SIG-M5 treated with dmso at 0.1 percent for 504 hours (cell line): ENCODE data around the gene CACNA1C.
"Not testable (repeated sequence)": the region's sequence is repeated elsewhere in the genome, so short reads cannot be mapped to it uniquely, and the experiment has no call there.

Experiments used
- DNase-seq: peaks from one replicate; lab custom pipeline; 2025; ENCODE audit not compliant: unreplicated experiment; lab: John Stamatoyannopoulos, UW

The CACNA1C gene

DNA sequence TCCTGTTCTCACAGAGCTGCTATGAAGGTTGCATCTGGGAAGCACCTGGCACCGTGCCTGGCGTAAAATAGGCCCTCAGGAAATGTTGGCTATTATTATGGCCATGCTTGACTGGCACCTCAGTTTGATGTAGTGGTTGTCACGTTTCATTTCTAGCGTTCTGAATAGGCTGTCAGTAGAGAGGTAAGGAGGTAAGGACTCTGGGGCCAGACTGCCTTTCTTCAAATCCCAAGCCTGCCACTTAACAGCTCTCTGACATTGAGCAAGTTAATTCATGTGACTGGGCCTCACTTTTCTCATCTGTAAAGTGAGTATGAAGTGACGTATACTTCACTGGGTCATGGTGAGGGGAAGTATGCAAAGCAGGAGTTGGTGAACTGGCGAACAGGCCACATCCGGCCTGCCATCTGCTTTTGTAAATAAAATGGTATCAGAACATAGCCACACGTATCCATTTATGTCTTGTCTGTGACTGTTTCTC lies 196.2 kb downstream of the CACNA1C start:
- no peak for DNase-seq

DNA sequence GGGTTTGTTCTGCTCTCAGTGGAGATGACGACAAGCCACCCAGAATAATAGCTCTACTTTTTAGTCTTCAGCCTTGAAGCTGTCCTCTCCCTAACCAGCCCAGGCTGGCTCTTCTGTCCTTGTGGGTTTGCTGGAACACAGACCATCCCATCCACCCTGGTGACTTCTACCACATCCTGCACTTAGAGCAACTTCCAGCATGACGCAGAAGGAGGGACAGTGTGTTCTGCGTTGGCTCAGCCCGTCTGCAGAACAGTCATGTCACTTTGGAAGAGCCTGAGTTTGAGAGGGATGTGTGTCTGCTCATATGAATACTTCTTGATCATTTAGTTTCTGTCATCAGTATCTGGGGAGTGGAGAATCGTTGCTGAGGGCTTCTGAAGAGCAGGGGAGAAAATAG lies 198.0 kb downstream of the CACNA1C start:
- DNase-seq: no peak

DNA sequence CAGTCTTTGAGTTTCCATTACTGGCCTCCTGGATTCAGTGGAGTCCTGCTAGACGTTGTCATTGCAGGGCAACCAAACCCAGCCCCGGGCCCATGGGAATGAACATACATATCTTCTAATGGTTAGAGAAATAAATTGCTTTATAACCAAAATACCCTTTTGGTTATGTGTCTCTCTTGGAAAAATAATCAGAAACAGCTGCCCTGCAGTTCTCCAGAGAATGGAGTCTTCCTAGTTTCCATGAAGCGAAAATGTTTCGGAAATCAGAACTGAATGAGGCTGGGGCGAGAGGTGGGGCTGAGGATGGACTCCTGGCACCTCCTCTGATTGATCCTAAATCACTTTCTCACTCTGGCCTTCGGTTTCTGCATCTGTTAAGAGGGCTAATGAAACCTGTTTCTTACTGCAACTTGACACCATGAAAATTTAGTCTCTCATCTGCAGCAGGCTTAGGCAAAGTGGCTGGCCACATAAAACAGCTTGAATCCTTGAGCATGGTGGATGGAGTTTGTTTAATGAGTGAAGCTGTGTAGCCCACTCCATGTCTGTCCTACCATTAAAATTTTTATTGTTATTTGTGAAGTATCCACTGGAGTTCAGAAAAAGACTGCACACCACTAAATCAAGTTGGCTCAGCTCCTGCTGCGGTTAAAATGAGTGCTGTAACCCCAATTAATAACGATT lies 198.9 kb downstream of the CACNA1C start:
- no peak for DNase-seq

DNA sequence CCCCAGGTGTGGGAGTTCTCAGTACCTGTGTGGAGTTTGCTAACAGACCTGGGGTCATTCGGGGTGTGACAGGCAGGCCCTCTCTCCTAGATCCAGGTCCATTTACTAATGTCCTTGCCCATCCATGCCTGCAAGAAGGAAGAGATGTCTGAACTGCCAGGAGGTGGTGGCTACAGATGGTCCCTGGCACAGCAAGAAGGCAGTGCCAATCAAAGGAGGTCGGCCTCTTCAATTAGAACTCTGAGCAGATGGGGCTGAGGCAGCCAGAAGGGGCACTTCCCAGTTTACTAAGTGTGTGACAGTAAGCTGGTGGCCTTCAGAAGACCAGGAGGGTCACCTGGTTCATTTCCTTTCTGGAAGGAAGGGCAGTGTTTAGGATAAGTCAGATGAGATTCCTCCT lies 202.5 kb downstream of the CACNA1C start:
- no peak for DNase-seq

DNA sequence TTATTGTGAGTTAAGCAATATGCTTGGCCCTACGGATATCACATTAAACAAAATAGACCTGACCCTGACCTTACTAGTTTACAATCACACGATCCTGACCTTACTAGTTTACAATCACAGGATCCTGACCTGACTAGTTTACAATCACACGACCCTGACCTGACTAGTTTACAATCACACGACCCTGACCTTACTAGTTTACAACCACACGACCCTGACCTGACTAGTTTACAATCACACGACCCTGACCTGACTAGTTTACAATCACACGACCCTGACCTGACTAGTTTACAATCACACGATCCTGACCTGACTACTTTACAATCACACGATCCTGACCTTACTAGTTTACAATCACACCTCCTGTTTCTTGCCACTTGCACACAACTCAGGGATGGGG lies 202.9 kb downstream of the CACNA1C start:
- not testable (repeated sequence) for DNase-seq

DNA sequence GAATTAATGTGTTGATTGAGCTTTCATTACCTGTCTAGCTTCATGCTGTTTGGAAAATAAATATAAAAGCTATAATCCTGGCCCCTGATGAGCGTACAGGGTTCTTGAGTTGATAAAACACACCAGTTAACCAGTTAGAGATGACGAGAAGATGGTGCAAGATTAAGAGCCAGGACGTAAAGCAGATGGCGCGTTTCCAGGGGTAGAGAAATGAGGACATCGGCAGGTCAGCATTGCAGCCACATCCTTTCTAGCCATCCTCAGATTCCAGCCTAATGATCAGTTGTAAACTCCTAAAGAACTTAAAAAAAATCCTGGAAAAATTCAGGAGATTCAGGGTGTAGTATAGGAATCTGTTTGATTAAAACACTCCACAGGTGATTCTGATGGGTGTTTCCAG lies 203.7 kb downstream of the CACNA1C start:
- no peak for DNase-seq

DNA sequence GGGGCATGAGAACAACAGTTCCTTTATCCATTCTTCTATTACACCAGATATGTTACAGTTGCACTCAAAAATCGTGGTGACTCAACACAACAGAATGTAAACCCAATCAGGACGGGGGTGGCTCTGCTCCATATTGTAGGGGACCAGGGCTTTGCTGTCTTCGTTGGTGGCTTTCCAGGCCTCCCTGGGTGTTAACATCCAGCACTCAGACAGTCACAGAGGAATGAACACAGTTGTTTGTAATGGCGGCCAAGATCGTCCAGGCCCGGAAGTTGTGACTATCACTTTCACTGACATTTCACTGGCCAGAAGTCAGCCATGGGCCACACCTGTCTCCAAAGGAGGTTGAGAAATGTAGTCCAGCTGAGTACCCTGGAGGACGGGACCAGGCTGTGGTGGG lies 204.1 kb downstream of the CACNA1C start:
- DNase-seq: no peak

DNA sequence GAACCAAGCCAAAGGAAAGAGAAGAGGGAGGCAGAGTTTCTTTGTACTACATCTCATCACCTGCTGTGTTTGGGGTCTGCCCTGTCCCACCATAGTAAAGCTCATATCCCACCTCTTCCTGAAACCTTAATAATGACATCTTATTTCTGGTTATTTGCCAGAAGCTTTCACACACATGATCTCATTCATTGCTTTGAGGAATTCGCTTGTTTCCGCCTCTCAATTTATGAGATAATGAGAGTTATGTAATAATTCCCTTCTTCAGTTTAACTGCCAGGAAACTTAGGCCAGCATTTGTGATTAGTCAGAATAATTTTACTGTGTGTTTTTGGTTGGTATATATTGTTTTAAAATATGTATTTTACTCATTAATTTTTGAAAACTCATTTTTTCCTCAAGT lies 205.2 kb downstream of the CACNA1C start:
- no peak for DNase-seq

DNA sequence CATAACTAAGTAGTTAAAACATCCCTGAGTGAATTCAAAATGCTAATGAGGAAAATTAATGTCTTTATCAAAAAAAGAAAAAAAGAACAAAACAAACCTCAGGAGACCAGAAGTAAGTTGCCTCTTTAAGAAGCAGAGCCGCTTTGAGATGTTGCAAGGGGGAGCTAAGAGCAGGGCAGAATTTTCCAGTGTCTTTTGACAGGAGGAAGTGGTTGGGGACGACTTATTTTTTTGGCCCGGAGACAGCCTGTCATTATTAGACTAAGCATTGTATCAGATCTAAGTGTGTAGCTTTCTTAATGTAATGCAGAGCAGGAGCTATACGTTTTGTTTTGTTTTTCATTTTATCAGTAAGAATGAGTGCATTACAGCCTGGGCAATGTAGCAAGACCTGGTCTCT lies 206.6 kb downstream of the CACNA1C start:
- peak; percentile 88 for DNase-seq

DNA sequence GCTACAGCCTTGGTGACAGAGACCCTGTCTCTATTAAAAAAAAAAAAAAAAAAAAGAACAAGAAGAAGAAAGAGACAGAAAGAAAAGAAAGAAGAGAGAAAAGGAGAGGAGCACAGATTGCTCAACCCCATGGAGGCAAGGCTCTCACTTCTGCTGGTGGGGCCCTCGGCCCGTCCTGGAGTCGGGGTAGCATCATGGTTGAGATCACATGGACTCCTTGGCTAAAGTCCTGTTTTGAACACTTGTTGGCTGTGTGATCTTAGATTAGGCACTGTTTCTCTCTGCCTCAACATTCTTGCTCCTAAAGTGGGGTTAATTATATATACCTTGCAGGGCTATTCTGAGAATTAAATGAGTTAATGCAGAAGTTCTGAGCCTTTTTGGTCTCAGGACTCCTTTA lies 207.7 kb downstream of the CACNA1C start:
- peak; percentile 18 for DNase-seq

DNA sequence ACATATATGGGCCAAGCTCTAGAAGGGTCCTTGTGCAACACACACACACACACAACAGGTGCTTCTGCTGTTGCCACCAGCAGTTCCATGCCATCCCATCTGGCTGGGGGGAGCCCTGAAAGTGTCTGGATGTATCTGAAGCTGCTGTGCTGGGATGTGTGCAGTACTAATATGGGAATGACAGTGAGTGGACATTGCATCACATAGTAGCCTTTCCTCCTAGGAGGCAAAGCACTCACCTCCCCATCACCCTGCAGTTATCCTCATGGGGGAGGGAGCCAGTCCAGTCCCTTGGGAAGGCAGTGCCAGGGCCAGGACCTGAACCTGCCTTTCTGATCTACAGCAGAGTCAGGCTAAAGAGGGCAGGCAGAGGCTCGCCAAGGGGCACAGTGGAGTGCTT lies 208.9 kb downstream of the CACNA1C start:
- no peak for DNase-seq

DNA sequence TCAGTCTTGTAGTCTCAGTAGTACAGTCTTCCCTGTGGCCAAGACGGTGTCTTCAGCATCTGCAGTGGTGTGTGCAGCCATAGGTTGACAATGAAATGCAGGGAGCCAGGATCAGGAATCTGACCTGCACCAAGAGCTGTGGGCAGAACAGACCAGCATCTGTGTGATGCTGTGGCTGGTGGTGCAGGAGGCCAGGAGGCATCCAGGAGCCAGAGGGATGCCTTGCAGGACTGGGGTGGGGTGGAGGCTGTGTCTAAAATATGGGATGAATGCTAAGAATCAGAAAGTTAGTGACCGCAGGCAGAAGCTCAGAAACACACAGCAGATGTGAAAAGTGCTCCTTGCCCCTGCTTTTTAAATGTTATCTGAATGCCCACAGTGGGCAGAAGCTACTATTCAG lies 209.7 kb downstream of the CACNA1C start:
- no peak for DNase-seq

DNA sequence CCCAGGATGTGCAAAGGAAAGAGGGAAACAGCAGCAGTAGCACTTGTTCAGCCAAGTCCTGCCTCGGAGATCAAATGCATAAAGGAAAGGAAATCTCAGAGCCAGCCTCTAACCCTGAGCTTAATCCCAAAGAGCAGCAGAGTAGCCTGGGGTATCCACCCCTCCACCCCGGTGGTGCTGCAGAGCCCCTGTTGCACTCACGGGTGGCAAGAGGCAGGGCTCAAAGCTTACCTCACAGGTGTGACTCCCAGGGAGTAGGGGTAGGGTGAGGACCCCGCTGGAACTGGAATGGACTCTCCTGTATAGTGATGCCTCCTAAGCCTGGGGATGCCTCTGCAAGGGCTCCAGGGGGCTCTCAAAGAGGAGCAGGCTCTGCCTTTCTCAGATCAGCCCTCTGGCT lies 211.1 kb downstream of the CACNA1C start:
- no peak for DNase-seq

DNA sequence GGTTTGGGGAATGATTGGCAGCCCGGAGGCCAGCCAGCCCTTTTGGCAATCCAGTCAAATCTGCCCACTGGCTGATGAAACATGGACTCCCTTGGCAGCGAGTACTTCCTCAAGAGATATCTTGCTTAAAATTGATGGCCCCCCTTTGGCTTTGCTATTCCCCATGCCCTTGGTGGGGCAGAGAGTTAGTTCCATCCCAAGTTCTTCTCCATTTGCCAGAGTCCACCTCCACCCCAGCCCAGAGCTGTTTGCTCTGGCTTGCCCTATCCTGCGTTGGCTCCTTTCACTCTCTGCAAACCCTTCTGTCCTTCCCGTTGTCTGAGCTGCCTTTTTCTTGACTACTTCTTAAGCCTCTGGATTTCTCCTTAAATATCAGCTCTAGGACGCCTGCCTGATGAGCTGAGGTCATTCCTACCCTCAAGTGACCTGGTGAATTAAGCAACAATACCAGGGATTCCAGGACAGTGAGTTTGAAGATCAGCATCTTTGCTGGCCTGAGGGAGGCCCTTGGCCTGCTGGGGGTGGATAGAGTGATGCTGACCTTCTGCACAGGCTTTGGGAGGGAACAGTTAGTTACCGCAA lies 212.0 kb downstream of the CACNA1C start:
- DNase-seq: no peak

DNA sequence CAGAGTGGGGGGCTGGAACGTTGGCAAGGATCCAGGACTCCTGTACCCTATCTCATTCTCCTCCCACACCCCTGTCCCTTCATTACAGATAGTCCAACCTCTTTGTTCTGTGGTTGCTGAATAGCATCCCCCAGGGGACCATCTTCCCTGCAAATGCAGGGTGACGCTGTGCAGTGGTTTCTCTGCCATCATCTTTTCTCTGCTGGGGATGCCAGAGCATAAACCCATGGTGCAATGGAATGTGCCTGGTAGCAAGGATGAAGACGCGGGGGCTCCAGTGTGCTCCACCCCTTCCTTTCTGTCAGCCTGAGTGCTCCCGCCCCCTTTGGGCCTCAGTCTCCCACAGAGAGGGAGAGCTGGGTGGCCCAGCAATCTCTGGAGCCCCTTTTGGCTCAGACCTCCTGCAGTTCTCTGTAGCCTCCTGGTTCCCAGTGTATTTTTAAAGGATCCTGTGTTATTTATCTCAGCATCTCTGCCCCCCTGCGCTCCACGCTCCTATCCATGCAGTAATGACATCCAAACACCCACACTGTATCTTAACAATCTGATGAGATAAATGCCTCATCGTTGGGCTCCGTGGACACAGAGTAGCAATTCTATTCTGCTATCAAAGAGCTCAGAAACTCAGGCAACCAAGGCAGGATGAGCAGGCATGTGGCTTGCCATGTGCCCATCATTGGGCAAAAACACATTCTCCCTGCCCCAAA lies 212.8 kb downstream of the CACNA1C start:
- no peak for DNase-seq

DNA sequence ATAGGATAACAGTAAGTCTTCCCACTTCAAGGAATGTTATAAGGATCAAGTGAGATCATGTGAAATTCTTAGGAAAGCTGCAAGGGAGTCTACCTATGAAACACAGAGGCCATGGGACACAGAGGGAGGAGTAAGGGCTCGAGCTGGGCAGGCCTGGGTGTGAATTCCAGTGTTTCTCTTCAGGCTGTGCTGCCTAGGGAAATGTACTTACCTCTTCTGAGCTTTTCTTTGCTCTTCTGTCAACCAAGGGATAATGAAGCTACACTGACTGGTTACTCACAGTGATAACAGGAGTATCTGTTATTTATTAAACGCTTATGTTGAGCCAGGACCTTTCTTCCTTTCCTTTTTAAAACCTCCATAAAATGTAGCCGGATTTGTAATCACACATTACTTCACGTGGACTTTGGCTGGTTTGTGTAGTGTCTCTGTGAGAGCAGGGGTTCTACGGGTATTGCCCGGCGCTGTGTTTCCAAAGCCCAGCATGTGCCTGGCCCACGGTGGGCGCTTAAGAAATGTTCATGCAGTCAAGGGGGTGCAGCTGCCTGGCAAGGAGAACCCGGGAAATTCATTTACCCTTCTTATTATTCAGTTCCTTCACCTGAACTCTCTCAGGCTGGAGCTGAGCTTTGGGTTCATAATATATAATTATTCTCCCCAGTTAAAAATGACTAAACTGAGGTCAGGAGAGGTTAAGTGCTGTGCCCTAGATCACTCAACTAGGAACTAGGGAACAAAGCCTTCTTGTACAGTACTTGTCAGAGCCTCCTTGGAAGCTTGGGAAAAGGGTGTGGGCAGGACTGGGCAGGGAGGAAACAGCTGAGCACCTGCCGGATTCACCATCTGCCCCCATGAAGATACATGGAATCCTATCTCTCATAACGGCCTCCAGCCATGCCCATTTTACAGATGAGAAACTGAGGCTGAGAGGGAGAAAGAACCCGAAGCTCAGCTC lies 214.2 kb downstream of the CACNA1C start:
- DNase-seq: no peak

DNA sequence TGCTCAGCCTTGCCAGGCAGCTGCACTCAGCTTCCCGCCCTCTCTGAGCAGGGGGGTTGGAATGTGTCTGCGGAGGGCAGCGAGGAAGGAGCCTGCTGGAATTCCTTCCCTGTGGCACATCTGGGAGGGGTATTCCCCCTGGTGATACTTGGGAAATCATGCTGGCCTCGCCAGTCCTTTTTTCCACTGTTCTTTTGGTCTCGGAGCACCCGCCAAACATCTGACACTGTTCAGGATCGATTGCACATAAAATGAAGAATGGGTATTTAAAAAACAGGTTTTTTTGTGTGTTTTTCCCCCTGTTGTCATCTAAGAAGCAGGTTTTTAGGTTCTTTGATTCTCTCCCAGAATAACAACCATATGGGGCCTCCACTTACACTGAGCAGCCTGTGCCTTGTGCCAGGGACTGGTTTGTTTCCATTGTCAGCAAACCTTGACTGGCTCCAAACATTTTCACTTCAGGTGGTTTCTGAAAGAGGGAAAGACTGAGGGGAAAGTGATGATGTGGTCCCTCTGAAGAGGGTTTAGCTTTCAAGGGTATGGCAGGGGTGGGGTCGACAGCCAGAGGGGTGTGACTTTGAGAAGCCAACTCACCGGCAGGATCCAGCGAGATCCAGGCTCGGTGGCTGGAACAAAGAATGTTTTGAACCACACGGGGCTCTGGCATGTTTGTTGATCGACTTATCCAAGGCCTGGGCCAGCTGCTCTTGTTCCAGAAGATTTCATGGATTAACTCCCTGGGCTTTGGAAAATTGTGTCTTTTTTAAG lies 215.1 kb downstream of the CACNA1C start:
- no peak for DNase-seq

DNA sequence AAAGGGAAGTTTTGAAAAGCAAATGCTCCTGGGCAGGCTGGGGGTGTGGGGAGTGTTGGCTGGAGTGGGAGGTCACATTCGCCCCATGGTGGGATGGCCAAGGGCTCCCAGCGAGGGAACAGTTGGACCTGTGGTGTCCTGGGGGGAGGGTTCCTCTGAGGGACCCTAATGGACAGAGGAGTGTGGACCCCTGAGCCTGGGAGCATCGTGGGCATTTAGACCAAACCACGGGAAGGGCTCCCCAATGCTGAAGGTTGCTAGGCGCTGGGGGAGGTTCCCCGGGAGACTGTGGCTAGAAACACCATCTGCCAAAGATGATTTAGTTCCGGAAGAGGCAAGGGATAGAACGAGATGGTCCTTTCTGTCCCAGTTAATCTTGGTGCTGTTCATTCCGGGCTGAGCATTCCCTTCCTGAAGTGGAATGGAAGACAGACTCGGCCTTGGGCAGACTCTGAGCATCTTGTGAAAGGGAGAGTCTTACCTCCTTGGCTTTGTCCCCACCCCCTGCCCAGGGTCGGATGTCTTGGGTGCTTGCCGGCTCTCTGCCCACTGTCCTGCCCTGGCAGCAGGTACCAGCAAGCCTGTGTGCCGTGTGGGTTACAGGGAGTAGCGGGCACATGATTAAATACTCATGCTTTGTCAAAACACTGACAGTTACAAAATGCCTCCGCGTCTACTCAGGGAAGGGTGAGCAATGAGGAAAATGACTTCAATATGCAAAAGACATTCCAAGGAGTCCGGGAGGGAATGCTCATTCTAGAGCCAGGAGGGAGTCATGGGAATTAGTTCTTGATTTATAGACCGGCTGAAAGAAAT lies 215.9 kb downstream of the CACNA1C start:
- DNase-seq: no peak

DNA sequence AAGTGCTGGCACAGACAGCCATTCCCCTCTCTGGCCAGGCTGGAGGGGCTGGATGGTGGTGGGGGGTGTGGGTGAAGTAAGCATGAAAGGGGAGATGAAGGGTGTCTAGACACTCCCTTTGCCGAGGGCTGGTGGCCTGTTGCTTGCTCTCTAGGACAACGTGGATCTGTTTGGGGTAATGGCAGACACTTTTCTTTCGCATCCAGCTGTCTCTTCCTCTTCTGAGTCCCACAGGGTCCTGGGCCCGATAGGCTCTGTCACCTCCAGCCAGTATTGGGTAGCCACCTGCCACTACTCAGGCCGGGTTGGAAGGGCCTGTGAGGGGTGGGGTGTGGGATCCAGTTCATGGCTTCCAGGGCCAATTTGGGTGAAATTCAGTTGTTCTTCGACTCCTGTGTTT lies 218.1 kb downstream of the CACNA1C start:
- DNase-seq: no peak

DNA sequence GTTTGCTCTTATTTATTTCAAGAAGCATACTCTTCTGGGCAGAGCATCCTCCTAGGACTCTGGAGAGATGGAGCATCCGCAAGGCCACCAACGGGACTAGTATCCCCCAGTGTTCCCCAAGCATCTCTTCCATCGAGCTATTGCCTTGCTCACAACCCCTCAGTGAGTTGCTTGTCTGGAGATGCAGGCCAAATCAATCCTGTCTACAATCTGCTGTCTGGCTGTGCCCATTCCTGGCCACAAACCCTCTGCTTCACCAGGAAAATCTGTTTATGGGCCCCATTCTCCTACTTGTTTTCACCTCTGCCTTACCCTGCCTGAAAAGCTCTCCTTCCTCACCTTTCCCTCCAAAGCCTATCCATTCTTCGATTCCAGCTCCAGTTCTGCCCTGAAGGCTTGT lies 219.2 kb downstream of the CACNA1C start:
- no peak for DNase-seq
